GM19238 (cell line): ENCODE measurements around the gene ANAPC10.

ENCODE experiments used
- DNase-seq: peaks from one replicate; pipeline ENCODE4 v3.0.0; 2011; ENCODE audit warnings: low spot score; ENCODE audit not compliant: insufficient read length

ANAPC10 gene

DNA sequence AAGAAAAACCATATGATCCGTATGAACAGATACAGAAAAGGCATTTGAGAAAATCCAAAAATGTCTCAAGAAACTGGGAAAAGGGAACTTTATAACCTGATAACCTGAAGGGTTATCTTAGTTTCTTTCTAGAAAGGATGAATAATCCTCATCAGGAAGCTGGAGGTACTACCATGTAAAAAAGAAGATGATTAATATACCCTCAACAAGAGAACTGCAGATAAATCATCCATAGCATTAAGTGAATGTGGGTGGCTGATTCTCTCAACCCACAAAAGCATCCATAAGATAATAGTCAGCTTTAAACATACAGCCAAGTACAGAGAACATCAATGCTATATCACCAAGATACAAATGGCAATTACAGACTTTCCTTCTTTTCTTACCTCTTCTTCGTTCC is 26.4 kb downstream of the ANAPC10 start:
- DNase-seq, result no peak

DNA sequence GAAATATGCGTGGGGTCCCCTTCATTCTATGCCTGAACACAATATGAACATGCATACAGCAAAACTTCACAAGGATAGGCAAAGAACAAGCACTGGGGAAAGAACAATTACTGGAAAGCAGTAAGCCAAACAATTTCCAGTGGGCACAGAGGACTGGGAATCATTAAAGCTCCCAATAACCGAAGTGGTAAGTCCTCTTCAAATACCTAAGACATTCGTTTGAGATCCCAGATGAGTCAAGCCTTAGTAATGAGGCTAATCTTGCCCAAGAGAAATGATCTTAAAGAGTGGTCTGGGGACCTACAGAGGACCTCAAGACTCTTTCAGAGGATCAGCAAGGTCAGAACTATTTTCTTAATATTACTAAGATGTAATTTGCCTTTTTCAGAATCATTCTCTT is 28.6 kb downstream of the ANAPC10 start:
- DNase-seq, result no peak

DNA sequence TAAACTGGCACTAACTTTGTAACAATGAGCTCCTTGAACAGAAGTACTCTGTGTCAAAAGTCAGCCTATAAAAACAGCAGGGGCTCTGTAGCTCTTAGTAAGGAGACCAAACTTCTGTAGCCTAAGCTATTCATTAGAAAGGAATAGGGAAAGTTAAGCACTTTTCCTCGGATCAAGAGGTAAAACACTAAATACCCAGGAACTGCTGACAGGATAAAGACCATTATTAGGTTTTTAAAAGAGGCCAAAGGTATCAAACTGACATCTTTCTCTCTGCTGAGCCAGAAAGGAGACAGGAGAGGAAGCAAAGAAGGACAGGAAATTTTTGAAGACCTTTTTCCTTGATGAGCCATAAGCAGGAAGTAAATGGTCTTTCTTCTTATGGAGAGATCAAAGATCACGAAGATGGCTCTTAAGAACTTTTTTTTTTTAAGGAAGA is 31.9 kb downstream of the ANAPC10 start:
- DNase-seq, result no peak

DNA sequence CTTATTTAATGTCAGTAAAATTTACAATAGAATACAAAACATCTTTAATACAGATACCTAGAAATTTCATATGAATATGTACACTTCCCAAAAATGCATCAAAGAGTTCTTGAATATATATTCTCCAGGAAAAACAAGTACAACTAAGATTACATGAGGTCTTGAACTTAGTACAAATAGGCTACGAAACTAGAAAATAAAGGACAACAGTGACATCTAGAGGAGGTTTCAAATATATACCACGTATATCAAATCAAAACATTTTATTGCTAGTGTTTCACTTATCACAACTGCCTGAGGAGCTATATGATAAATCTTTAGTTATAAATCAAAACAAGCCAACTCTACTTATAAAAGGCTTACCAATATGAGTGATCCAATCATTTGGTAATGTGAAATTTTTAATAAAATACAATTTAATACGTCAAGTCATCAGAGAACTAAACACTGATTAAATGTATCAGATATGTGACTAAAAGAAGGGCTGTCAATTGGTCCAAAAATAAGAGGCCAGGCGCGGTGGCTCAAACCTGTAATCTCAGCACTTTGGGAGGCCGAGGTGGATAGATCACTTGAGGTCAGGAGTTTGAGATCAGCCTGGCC is 36.6 kb downstream of the ANAPC10 start:
- no peak for DNase-seq

DNA sequence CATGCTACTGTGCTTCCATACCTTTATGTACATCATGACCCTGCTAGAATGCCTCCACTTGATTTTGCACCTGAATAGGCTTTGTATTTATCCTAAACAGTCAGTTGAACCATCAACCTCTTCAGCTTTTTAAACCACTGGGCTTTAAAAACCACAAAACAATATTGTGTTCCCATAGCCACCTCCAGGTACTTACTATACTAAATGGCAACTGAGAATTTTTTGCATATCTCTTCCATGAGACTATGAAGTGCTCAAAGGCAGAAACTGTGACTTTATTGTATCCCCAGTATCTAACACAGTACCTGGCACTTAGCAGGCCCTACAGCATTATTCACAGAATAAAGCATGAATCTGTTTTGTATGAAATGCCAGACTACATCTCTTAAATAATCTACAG is 39.7 kb downstream of the ANAPC10 start:
- no peak for DNase-seq

DNA sequence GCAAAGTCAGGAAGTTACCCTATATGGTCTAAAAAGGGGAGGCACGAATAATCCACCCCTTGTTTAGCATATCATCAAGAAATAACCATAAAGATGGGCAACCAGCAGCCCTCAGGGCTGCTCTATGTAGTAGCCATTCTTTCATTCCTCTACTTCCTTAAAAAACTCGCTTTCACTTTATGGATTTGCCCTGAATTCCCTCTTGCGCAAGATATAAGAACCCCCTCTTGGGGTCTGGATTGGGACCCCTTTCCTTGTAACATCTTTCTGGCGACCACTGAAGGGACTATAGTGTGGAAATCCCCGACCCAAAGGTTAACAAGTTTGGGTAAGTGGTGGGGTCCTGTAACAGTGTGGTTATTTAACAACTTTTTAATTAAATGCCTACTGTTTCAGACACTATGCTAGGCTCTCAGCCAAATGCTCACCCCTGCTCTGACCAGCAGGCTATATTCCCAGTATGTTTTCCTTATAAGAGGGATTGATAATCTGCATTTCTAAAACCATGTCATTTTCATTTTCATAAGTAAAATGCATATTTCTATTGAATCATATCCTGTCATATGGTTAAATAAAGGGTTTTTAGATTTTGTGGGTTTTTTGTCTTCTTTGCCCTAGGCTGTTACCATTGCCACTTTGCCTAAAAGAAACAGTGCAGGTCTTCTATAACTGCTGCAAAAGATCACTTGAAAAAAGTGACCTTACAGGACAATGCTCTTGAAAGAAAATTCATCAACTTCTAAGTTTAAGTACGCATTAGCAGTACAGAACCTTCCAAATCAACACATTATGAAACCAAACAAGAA is 41.5 kb downstream of the ANAPC10 start:
- no peak for DNase-seq

DNA sequence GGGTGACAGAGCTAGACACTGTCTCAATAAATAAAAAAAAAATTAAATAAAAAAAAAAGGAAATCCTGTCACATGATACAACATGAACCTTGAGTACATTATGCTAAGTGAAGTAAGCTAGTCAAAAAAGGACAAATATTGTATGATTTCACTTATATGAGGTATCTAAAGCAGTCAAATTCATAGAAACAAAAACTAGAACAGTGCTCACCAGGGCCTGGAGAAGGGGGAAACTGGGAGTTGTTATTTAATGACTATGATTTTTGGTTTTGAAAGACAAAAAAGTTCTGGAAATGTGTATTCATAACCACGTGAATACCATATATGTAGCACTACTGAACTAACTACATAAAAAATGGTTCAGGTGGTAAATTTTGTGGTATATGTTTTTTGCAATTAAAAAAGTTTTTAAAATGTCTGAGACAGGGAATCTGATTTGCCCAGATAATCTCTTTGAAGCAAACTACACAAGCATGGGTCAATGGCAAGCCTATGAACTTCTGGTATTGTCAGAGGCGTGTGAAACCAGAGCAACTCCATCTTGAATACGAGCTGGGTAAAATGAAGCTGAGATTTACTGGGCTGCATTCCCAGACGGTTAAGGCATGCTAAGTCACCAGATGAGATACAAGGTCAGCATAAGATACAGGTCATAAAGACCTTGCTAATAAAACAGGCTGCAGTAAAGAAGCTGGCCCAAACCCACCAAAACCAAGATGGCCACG is 42.3 kb downstream of the ANAPC10 start:
- no peak for DNase-seq

DNA sequence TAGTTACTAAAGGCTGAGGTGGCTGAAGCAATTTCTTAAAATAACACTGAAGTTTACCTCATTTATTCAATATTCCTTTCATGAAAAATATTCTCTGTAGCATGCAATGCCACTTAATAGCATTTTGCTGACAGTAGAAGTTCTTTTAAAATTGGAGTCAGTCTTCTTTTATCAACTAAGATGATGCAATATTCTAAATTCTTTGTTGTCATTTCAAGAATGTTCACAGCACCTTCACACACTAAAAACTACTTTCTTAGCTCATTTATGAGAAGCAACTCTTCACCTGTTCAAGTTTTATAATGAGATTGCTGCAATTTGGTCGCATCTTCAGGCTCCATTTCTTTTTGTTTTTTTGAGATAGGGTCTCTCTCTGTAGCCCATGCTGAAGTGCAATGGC is 48.8 kb downstream of the ANAPC10 start:
- no peak for DNase-seq

DNA sequence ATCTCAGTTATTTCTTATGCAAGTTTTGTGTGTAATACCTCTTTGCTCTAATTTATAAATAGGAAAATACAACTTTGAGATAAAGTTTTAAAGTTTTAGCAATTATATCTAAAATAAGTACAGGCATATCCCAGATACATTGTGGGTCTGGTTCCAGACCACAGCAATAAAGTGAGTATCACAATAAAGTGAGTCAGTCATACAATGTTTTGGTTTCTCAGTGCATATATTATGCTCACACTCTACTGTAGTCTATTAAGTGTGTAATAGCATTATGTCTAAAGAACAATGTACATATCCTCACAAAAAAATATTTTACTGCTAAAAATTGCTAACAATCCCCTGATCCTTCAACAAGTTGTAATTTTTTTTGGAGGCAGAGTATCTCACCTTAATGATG is 49.2 kb downstream of the ANAPC10 start:
- DNase-seq, result no peak

DNA sequence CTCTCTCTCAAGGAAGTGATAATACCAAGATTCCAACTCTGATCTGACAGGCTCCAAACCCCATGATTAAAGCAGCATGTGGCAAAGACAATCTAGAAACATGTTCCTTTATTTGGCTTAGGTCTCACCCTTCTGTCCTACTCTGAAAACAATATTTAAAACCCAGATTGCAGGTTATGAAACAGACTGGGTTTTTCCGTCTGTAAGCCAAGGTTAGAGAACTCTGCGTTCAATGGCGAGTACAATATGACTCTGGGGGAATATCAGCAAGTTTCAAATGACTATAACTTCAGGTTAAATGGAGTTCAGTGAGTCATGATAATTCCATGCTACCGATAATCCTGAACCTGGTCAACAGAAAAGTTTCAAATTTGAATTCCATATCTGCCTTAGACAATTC is 50.8 kb downstream of the ANAPC10 start:
- DNase-seq, result no peak

DNA sequence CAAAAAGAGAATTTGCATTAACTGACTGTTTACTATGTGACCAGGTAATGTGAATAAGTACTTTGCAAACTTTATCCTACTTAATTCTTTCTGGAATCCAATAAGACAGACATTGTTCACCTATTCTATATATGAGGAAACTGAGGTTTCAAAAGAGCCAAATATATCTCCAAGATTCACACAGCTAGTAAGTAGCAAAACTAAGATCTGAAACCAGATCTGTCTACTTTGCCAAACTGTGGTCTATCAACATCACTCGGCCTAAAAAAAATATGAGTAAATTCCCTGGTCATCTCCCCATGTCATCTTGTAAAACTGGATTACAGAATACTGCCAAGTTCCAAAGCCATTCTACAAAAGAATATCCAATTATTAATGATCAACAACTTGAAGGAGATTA is 52.8 kb downstream of the ANAPC10 start:
- no peak for DNase-seq

DNA sequence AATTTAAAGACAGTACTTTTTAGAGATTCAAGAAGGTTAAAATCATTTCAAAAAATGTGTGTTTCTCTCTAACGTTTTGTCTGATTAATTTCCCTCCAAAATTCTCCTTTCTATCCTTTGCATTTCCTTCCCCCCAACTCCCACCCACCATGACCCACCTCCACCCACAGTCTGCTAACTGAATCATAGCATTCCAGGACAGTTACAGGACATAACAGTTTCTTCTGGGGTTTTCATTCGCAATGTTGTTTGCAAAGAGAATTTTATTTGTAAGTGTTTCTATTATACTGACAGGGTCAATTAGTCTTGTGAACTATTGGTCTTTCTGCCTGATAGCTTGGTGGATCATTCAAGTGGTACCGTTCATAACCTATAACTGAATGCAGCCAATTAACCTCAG is 53.7 kb downstream of the ANAPC10 start:
- DNase-seq, result no peak

DNA sequence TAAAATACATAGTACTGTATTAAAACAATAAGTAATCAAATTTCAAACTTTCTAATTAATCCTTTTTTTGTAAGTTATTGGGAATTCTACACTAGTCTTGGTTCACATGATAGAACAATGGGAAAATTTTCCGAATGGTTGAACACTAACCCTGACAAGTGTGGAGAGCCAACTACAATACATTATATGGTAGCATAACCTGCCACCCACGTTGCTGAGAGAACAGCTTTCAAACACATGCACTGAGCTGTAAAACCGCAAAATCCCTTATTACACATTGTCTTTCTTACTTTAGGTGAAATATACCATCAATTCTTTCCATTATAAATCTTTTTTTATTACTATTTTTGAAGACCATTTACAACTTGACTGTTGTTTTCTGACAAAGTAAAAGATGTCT is 54.7 kb downstream of the ANAPC10 start:
- DNase-seq, result no peak

DNA sequence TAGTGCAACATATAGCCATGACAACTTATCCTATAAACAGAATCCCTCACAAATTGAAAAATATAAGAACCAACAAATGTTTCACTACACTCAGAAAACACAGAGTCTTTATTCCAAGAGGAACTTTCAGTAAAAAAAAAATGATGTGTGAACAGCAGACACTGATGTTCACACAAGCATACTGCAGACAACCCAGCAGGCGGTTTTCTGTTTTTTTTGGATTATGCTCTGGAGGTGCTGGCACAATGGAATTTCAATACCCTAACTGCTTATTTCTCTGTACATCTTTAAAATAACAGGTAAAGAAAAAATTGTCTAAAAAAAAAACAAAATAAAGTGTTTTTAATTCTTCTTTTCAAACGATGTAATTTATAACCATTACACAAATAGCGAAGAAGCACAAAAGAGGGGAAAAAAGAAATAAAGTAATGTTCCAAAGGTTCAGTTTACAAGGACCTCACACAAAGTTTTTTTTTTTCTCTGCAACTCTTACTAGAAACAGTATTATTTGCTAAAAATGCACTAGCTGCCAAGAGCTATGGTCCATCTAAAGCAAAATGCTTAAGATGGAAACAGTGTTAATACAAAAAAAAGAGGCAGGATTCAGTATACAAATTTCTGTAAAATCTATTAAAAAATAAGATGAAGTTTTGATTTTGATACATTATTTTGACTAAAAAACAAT is 55.3 kb downstream of the ANAPC10 start:
- no peak for DNase-seq

DNA sequence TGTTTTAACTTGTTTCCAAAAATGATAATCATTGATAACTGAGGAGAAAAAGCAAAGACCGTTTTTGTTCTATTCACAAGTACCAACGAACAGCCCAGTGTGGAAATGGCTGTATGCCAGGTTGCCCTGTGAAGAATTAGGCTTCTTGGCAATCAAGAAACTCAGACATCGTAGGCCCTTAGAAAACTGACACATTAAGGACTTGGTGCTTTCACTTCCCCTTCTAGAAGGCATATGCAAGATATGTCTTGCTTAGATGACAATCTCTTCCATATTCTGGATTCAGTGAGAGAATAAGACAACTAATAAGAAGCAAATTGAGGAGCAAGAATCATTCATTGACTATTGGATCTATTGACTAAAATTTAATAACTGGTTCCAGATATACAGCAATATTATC is 56.6 kb downstream of the ANAPC10 start:
- DNase-seq, result no peak

DNA sequence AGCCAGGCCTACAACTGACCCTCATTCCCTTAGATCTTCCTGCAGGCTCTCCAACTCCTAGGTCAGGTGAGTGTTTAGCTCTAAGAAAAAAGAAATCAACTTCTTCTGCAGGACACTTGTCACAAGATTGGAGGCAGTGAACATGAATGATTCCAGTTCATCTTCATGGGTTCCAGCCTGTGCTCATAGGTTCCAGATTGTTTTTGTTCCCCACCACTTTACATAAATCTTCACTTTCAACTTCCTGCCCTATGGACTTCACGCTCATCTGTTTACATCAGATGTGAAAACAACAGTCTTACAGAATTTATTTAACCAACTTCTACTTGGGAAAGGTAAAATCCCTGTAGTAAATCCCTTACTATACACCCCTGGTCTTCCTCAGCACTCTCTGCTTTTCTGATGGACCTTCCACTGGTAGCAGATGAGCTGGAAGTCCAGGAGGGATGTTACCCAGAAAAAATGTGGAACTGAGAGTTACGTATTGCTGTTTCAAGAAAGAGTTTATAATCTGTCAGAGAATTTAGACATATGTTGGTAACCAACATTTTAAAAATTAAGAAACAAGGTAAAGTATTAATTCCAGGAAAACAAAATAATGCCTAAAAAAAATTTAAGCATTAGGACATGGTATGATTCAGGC is 62.4 kb downstream of the ANAPC10 start:
- DNase-seq, result no peak

DNA sequence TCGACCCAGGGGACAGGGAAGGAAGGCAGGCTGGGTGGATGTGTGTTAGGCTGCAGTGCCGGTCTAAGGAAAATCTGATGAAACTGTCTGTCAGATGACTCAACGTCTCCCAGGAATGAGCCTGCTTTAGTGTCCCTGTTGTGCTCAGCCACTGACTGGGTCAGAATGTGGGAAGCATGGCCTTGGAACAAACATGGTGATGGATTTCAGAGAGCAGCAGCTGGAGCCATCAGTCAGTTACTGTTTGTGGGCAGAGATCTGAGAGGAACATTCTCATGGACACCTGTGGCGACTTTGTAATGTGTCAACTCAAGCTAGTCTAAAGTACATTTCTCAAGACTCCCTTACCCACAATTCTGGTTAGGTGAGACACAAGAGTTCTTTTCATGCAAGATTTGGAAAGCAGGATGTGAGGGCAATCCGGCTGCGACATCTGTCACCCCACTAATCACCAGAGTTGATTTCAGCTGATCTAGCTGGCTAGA is 63.2 kb downstream of the ANAPC10 start:
- DNase-seq, result no peak

DNA sequence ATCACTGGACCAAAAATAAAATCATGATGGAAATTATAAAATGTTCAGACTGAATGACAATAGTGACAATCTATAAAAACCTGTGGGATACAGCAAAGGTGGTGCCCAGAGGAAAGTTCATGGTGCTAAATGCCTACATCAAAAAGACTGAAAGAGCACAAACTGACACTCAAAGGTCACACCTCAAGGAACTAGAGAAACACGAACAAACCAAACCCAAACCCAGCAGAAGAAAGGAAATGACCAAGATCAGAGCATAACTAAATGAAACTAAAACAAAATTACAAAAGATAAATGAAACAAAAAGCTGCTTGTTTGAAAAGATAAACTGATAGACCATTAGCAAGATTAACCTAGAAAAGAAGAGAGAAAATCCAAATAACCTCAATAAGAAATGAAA is 78.7 kb downstream of the ANAPC10 start:
- DNase-seq, result no peak

DNA sequence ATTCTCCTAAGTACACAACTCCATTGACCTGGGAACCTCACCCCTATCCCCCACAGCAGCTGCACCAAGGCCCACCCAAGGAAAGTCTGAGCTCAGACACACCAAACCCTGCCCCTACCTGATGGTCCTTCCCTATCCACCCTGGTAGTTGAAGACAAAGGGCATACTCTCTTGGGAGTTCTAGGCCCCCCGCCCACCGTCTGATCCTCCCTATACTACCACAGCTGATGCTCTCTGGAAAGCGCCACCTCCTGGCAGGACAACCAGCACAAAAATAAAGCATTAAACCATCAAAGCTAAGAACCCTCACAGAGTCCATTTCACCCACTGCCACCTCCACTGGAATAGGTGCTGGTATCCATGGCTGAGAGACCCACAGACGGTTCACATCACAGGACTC is 83.6 kb downstream of the ANAPC10 start:
- no peak for DNase-seq

DNA sequence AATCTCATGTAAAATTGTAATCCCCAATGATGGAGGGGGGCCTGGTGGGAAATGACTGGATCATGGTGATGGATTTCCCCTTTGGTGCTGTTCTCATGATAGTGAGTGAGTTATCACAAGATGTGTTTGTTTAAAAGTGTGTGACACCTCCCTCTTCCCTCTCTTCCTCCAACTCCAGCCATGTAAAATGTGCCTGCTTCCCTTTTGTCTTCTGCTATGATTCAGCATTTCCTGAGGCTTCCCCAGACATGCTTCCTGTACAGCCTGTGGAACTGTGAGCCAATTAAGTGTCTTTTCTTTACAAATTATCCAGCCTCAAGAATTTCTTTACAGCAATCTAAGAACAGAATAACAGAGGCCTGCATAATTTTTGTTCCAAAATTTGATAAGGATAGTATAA is 85.2 kb downstream of the ANAPC10 start:
- no peak for DNase-seq

DNA sequence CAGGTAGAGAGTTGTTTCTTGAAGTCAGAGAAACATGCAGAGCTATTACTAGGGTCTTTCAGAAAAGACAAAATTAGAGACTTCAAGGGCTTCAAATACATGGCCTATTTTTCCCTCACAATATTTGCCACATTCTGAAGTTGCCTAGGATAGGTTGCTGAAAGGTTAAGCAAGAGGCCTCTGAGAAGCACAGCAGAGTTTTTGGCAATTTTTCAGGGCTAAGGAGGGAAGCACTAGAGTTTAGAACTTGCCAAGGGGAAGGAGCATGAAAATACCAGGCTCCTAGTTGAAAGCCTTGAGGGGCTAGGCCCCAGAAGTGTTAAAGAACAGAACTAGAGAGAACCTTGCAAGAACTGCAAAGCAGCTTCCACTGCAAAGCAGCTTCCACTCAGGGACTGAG is 86.4 kb downstream of the ANAPC10 start:
- no peak for DNase-seq
